Activated CD8-positive, alpha-beta memory T cell treated with anti-CD3 and anti-CD28 coated beads for 24 hours (primary cell): ENCODE results near the gene SLC25A39.
"Not testable (repeated sequence)": the region's sequence is repeated elsewhere in the genome, so short reads cannot be mapped to it uniquely, and the experiment has no call there.

ENCODE experiments used
- DNase-seq: peaks from one replicate; pipeline ENCODE4 v3.0.0-alpha.2; 2020

Gene SLC25A39

DNA sequence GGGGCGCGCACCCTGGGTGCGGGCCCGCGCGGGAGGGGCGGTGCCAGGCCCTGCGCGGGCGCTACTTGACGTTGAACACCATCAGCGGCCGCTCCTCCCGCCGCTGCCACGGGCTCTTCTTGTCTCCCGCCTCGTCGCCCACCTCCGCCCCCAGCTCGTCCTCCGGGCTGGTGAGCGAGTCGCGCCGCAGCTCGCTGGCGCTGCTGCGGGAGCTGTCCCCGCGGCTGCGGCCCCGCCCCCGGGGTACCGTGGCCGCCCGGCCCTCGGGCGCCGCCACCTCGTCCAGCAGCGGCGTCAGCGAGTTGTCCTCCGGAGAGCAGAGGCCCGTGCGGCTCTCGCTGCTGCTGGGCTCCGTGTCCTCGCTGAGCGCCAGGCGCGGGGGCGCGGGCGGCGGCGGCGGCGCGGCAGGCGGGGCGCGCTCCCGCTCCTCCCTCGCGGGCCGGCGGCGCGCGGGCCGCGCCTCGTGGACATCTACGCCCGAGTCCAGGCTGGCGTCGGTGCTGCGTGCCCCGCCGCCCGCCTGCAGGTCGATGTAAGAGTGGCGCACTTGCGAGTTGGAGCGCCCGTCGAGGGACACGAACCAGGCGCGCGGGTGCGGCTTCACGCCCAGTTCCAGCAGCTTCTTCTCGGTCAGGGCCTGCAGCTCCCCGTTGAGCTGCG, 29.2 kb upstream of the SLC25A39 start:
- no peak for DNase-seq

- DNase-seq = no peak
Observed at GRCh38 chr17:44352828-44353671, 28.4 kb upstream of the SLC25A39 start.

- no peak for DNase-seq
Observed at GRCh38 chr17:44351961-44352827, 27.6 kb upstream of the SLC25A39 start.

DNA sequence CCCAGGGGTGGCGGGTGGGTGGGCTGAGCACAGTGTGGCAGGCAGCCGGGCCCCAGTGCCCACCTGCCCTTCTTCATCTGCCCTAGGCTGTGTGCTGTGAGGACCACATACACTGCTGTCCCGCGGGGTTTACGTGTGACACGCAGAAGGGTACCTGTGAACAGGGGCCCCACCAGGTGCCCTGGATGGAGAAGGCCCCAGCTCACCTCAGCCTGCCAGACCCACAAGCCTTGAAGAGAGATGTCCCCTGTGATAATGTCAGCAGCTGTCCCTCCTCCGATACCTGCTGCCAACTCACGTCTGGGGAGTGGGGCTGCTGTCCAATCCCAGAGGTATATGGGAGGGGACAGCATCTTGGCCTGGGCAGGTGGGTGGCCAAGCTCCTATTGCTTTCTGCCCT, 26.8 kb upstream of the SLC25A39 start:
- DNase-seq = no peak

DNA sequence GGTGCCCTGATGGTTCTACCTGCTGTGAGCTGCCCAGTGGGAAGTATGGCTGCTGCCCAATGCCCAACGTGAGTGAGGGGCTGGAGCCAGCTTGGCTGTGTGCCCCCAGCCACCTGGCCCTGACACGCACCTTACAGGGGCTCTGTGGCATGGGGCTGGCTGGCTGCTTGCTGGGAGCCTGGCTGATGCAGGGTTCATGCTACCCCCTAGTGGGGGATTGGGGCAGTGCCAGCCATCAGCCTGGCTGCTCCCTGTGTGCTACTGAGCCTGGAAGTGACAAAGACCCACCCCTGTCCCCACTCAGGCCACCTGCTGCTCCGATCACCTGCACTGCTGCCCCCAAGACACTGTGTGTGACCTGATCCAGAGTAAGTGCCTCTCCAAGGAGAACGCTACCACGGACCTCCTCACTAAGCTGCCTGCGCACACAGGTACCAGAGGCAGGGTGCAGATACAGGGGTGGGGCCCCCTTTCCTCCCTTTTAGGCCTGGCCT, 26.2 kb upstream of the SLC25A39 start:
- peak; percentile 90 for DNase-seq

GRCh38 chr17:44349553-44350070, 25.0 kb upstream of the SLC25A39 start:
- DNase-seq = no peak

GRCh38 chr17:44348988-44349364, 24.4 kb upstream of the SLC25A39 start:
- DNase-seq = no peak

DNA sequence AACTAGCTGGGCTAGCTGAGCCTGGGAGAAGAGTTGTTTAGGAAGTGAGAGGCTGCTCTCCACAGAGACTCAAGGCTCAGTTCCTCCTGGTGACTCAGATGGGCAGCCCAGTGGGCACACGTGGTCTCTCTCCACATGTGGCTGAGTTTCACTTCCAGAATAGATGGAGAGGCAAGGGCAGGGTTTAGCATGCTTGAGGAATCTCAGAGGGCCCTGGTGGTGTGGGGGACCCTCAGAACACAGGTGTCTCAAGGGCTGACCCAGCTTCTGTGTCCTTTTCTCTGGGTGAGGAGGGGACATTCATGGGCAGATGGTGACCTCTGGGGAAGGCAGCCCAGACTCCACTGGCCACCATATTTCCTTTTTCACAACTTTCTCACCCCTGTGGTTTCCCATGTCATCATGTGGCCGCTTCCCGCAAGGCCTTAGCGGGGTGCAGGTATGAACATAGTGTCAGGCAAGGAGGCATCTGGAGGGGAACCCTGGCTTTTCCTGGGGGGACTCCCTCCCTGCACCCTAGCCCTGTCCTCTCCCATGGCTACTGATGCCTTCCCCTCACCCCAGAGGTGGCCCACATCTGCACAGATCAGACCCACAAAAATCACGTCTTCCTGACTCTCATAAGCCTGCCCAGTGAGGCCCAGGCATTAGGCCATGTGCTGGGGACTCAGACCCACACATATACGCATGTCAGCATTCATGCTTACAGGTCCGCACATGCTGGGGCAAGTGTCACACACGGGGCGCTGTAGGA, 23.8 kb upstream of the SLC25A39 start:
- no peak for DNase-seq

- DNase-seq = not testable (repeated sequence)
Observed at GRCh38 chr17:44347206-44348055, 22.8 kb upstream of the SLC25A39 start.

DNA sequence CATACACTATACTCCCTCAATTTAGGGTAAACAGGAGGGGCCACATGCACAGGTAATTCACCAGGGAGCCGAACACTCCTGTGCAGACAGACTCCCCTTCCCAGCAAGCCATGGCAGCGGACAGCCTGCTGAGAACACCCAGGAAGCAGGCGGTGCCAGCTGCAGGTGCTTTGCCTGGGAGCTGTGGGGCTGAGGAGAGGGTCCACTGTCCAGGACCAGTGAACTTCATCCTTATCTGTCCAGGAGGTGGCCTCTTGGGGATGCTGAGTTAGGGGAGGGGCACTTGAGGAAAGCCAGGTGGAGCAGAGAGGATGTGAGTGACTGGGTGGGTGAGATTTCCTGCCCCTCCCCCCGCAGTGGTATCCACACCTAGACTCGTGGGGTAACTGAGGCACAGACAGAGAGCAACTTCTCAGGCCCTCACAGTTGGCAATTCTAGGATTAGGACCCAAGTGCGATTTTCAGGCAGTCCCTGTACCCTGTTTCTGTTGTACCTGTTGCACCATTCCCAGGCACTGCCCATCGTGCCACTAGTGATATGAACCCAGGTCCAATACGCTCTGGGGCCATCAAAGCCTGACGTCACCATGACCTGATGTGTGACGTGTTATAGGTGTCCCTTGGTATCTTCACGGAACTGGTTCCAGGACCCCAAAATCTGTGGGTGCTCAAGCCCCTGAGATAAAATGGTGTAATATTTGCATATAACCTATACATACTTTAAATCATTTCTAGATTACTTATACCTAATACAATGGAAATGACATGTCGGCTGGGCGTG, 21.6 kb upstream of the SLC25A39 start:
- DNase-seq = no peak

DNA sequence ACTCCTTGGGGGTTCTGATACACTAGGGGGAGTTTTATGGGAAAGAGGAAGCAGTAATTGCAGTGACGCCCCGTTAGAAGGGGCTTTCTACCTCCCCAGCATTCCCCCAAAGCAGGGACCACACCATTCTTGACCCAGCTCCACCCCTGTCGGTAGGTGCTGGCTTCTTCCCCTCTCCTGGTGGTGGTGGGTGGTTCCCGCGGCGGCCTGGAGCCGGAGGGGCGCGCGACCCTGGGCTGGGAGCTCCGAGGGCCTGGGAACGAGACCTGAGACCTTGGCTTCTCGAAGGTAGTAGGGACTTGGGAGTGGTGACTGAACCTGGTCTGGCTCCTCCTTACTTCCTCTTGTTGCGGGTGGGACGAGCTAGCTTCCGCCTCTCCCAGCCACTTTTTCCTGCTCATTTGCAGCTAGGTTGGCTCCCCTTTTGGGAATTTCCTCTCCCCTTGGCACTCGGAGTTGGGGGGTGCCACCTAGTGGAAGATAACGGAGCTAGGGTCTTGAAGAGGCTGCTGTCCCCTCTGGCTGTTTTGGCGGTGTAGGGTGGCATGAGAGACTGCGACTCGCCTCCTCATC, 20.9 kb upstream of the SLC25A39 start:
- DNase-seq = peak; percentile 81

DNA sequence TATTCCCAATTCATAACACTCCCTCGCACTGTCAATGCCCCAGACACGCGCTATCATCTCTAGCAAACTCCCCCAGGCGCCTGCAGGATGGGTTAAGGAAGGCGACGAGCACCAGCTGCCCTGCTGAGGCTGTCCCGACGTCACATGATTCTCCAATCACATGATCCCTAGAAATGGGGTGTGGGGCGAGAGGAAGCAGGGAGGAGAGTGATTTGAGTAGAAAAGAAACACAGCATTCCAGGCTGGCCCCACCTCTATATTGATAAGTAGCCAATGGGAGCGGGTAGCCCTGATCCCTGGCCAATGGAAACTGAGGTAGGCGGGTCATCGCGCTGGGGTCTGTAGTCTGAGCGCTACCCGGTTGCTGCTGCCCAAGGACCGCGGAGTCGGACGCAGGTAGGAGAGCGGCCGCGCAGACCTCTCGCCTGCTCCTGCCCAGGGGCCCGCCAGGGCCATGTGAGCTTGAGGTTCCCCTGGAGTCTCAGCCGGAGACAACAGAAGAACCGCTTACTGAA, 20.4 kb upstream of the SLC25A39 start, which contains the start of gene GRN:
Gene GRN (plus strand): TSS at position 364 of the 515 bp plus-strand sequence. CDS start 3,863 bp downstream, outside the sequence.
- DNase-seq = peak; percentile 91

- no peak for DNase-seq
Observed at GRCh38 chr17:44343510-44344209, 19.0 kb upstream of the SLC25A39 start.

DNA sequence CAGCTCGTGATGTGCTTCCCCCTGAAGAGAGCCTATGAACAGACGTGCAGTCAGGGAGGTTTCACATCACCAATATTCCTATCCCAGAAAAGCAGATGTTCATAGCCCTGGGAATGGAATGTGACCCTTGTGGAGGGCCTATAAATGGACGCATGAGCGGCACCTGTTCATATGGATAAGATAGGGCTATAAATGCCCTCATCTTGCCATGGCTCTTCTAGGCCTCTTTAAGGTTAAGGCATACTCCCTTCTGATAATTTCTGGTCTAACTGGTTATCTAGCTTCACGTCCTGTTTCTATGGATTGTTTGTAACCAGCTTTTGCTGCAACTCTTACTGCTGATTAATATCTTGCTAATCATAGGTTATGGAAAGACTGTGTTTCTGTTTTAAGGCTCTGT, 15.9 kb upstream of the SLC25A39 start:
- DNase-seq = not testable (repeated sequence)

DNA sequence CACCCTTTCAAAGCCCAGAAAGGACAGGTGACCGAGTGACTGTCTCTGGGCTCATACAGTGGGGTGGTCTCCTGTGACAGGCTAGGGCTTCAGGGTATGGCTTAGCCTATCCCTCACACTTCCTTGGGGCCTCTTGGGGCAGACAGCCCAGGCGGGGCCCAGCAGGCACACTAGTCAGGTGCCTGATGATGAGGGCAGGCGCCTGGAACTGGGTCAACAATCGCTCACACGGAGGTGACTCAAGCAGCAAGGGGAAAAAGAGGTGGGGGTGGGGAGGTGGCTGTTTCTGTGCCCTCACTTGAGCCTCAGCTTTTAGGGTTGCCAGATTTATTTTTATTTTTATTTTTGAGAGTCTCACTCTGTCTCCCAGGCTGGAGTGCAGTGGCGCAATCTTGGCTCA, 14.1 kb upstream of the SLC25A39 start:
- no peak for DNase-seq

GRCh38 chr17:44335968-44336367, 11.3 kb upstream of the SLC25A39 start:
- no peak for DNase-seq

DNA sequence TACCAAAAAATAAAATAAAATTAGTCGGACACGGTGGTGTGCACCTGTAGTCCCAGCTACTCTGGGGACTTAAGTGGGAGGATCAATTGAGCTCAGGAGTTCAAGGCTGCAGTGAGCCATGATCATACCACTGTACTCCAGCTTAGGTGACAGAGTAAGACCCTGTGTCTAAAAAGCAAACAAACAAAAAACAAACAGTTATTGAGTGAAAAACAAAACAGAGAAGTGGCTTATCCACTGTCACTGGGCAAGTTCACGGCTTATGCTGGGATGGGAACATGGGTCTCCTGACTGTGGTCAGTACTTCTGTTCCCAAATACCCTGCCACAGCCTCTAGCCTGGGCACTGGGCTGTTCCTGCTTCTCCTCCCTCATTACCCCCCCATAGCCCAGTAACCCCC, 10.9 kb upstream of the SLC25A39 start:
- no peak for DNase-seq

- no peak for DNase-seq
Observed at GRCh38 chr17:44334727-44335126, 10.1 kb upstream of the SLC25A39 start.

DNA sequence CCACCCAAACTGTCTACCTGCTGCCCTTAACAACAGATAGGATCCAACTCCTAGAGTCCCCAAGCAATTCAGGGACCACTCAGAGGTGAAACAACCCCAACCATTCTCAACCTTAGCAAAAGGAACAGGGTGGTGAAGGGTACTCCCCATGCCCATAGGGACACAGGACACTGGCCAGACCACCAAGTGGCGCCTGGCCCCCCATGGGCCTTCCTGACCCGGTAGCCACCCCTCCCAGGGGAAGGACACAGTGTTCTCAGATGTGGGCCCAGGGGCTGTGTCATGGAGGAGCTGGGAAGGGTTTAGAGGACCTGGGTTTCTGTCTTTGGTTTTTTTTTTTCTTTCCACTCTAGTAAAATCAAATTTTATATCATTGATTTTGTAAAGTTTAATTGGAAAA, 9.7 kb upstream of the SLC25A39 start:
- DNase-seq = no peak
